PC-9 (cell line): ENCODE results near the gene DRAM1. TPM values are rescaled to one million over a fixed set of nuclear protein-coding genes. Genes with fewer than 3 reads are reported as not detected.

ENCODE experiments used
- Bru-seq: library from RNA; stranded (reverse); fragments of 400-500 nt; gene quantifications from one replicate; lab custom pipeline; 2021; lab: Mats Ljungman, UMichigan
- BruChase-seq, 2 experiments: library from RNA; stranded (reverse); fragments of 400-500 nt; gene quantifications; one replicate each; lab custom pipeline; 2021; lab: Mats Ljungman, UMichigan
- BruUV-seq: library from RNA; stranded (reverse); fragments of 400-500 nt; replicated peaks from 2 replicates; lab custom pipeline; 2021; lab: Mats Ljungman, UMichigan
- CTCF ChIA-PET: fragments of 300-600 bp; sonication (Branson Sonifier 250); formaldehyde crosslinking; loops from one replicate; lab custom pipeline; 2022; ENCODE audit warnings: antibody characterized with exemption; lab: Charles Lee
- POLR2A ChIA-PET: fragments of 300-600 bp; sonication (Branson Sonifier 250); formaldehyde crosslinking; loops from one replicate; lab custom pipeline; 2022; ENCODE audit warnings: antibody characterized with exemption; ENCODE audit not compliant: unreplicated experiment; lab: Charles Lee
- DNase-seq, 2 experiments: peaks; one replicate each; pipeline versions ENCODE4 v3.0.0 to v3.0.0-alpha.2; 2015 to 2022; ENCODE audit warnings: mixed read lengths in 1 of 2
- H2AFZ ChIP-seq: fragments of 200-600 bp; sonication (generic); 2 replicates; pipeline ENCODE4 v1.8.1; 2017; ENCODE audit warnings: antibody characterized with exemption
- H3F3A ChIP-seq: fragments of 200-600 bp; sonication (generic); 2 replicates; pipeline ENCODE4 v1.8.1; 2017; ENCODE audit warnings: antibody characterized with exemption, mild to moderate bottlenecking, low read depth; ENCODE audit not compliant: insufficient read depth
- H3K27ac ChIP-seq: fragments of 200-600 bp; sonication (generic); 2 replicates; pipeline ENCODE4 v1.6.1; 2016; ENCODE audit warnings: mixed run types
- H3K27me3 ChIP-seq: fragments of 200-600 bp; sonication (generic); 2 replicates; pipeline ENCODE4 v1.6.1; 2016; ENCODE audit warnings: low read depth, mixed run types; ENCODE audit not compliant: insufficient read depth
- H3K36me3 ChIP-seq: fragments of 200-600 bp; sonication (generic); 2 replicates; pipeline ENCODE4 v1.6.1; 2016; ENCODE audit warnings: low read depth, mixed run types
- H3K4me1 ChIP-seq: fragments of 200-600 bp; sonication (generic); replicated peaks from 2 replicates; pipeline ENCODE4 v1.6.1; 2016; ENCODE audit warnings: mixed run types; ENCODE audit not compliant: insufficient read depth
- H3K4me2 ChIP-seq: fragments of 200-600 bp; sonication (generic); 2 replicates; pipeline ENCODE4 v1.6.1; 2017; ENCODE audit warnings: mixed run types
- H3K4me3 ChIP-seq: fragments of 200-600 bp; sonication (generic); 2 replicates; pipeline ENCODE4 v1.6.1; 2016; ENCODE audit warnings: mixed run types
- H3K79me2 ChIP-seq: fragments of 200-600 bp; sonication (generic); 2 replicates; pipeline ENCODE4 v1.6.1; 2017; ENCODE audit warnings: low read depth, mixed run types
- H3K9me2 ChIP-seq: fragments of 200-600 bp; sonication (generic); 2 replicates; pipeline ENCODE4 v1.8.1; 2017; ENCODE audit warnings: mild to moderate bottlenecking; ENCODE audit not compliant: insufficient read depth
- H3K9me3 ChIP-seq: fragments of 200-600 bp; sonication (generic); 2 replicates; pipeline ENCODE4 v1.8.1; 2016; ENCODE audit warnings: low read depth; ENCODE audit not compliant: insufficient read depth
- H4K20me1 ChIP-seq: fragments of 200-600 bp; sonication (generic); 2 replicates; pipeline ENCODE4 v1.8.1; 2017; ENCODE audit not compliant: insufficient read depth
- CTCF ChIP-seq: fragments of 200-600 bp; sonication (generic); conservative IDR thresholded peaks from 2 replicates; pipeline ENCODE4 v1.6.1; 2017; ENCODE audit warnings: mixed run types, antibody characterized with exemption, mild to moderate bottlenecking, moderate library complexity
- EZH2 ChIP-seq: fragments of 200-600 bp; sonication (generic); IDR thresholded peaks from 2 replicates; pipeline ENCODE4 v1.8.0; 2017; ENCODE audit warnings: antibody characterized with exemption, low read depth
- intact Hi-C: fragments of 100-400 bp; cut with micrococcal nuclease; formaldehyde crosslinking; loops from one replicate; pipeline ENCODE4 v1.10.0; 2022; ENCODE audit not compliant: unreplicated experiment
- long read RNA-seq: library from polyadenylated mRNA; stranded (forward); transcript quantifications from one replicate; pipeline ENCODE4 v2.0.0, GENCODE V29; 2022
- total RNA-seq: library from RNA; stranded (reverse); gene quantifications from 2 replicates; pipeline ENCODE4 v1.2.3, GENCODE V29; 2021

Gene DRAM1
- total RNA-seq (6.0 and 6.2 TPM in 2 replicates), Bru-seq, nascent RNA (percentile 50 among the genes with signal in this experiment), BruChase-seq, experiment 1, labeled RNA remaining after a 2-hour chase (percentile 56 among the genes with signal in this experiment), BruChase-seq, experiment 2, labeled RNA remaining after a 6-hour chase (percentile 62 among the genes with signal in this experiment)
- long read RNA-seq, partial matches to known transcripts: 1 of 9 reads
- long read RNA-seq, other reads (novel, unspliced or antisense): 4 of 9 reads

- H3K4me3 ChIP-seq: peak within 1 kb of the TSS; percentile 79
- DNase-seq: peak; percentile 67 to 90
- TF ChIP-seq EZH2 (no peak), CTCF (no peak)
- no peaks in the 10 kb centered on the region for H3K79me2 ChIP-seq
- H3F3A ChIP-seq: no peaks in the 10 kb centered on the region
- peak within 1 kb of the TSS; percentile 76 for H3K4me2 ChIP-seq
- H3K27me3 ChIP-seq: no peaks in the 10 kb centered on the region
- peak within 1 kb of the TSS; percentile 72 for H3K27ac ChIP-seq
- H2AFZ ChIP-seq: peak within 1 kb of the TSS; percentile 94
- H4K20me1 ChIP-seq: no peaks in the 10 kb centered on the region
- no TSS peak for BruUV-seq
- H3K9me2 ChIP-seq: no peaks in the 10 kb centered on the region
- H3K9me3 ChIP-seq: no peaks in the 10 kb centered on the region
- peaks cover 6% of the 10 kb centered on the region; the same call in 1 of the 2 replicates for H3K4me1 ChIP-seq
- ChIA-PET POLR2A (no interaction called here), CTCF (no interaction called here)
- H3K36me3 ChIP-seq: no peaks in the 10 kb centered on the region
- intact Hi-C loops: loop anchor here (2.0 to 5.0 kb wide), 3 partner anchors 18 to 60 kb away; partner anchors contain the start of gene GNPTAB
Observed at GRCh38 chr12:101876861-101877805, at the start of gene DRAM1. DRAM1 (plus strand) TSS chr12:101877580; CDS start chr12:101877790, 210 bp downstream.

GRCh38 chr12:101828463-101829196, 48.8 kb upstream of the DRAM1 start:
- Histone ChIP-seq H3K79me2 (peaks cover 9% of the 10 kb centered on the region), H3K9me2 (no peaks in the 10 kb centered on the region), H3K9me3 (no peaks in the 10 kb centered on the region), H4K20me1 (no peaks in the 10 kb centered on the region), H3K27me3 (no peaks in the 10 kb centered on the region), H3K27ac (no peak overlapping the region), H3K36me3 (no peaks in the 10 kb centered on the region), H3K4me2 (peak overlapping the region; percentile 73; the same call in 1 of the 2 replicates), H3F3A (no peaks in the 10 kb centered on the region), H3K4me3 (no peak overlapping the region), H2AFZ (no peak overlapping the region), H3K4me1 (peaks cover 8% of the 10 kb centered on the region; the same call in 1 of the 2 replicates)
- no peak for DNase-seq
- intact Hi-C loops: no loop called here
- no peak for TF ChIP-seq EZH2
- TF ChIP-seq CTCF: no peak
- no TSS peak for BruUV-seq
- ChIA-PET POLR2A (interaction anchor here (0.7 kb wide), 1 partner anchor 425 kb away, joined by 3 read pairs; no protein-coding TSS in a partner anchor), CTCF (interaction anchor here (0.6 kb wide), 1 partner anchor 335 kb away, joined by 3 read pairs; no protein-coding TSS in a partner anchor)
